ENCODE results near the gene SIGLEC12.

Gene SIGLEC12

DNA sequence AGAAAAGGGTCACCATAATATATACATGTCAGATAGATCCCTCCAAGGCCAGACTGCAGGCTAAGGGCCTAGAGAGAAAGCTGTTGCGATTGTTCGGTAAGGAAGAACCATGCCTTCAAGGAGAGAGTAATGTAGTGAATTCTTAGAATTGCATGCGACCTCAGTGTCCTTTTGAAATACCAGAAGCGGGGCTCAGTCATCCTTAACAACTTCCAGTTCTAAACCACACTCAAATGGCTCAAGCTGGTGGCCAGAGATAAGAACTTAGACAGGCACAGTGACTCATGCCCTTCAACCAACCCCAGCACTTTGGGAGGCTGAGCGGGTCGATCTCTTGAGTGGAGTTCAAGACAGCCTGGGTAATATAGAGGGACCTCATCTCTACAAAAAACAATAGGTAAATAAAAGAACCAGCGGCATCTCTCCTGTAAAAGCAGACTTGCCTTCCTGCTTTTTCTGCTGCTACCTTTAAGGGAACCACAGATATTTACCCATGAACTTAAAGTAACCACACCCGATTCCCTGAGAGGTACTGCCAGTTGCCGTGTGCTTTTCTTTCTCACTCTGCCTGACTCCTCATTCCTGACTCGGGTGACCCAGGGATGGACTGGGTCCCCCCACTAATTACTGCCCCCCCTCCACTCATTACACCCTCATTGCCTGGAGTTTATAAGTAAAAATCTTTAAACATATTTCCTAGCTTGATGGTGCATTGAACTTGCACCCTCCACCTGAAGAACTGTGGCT is 45.2 kb upstream of the SIGLEC12 start:
- no peak for DNase-seq (ENCODE audit: low read depth)
- no peak overlapping the region for H3K4me3 ChIP-seq (ENCODE audit: control insufficient read depth, low read depth, low read length)
- TF ChIP-seq, protein P1, sequence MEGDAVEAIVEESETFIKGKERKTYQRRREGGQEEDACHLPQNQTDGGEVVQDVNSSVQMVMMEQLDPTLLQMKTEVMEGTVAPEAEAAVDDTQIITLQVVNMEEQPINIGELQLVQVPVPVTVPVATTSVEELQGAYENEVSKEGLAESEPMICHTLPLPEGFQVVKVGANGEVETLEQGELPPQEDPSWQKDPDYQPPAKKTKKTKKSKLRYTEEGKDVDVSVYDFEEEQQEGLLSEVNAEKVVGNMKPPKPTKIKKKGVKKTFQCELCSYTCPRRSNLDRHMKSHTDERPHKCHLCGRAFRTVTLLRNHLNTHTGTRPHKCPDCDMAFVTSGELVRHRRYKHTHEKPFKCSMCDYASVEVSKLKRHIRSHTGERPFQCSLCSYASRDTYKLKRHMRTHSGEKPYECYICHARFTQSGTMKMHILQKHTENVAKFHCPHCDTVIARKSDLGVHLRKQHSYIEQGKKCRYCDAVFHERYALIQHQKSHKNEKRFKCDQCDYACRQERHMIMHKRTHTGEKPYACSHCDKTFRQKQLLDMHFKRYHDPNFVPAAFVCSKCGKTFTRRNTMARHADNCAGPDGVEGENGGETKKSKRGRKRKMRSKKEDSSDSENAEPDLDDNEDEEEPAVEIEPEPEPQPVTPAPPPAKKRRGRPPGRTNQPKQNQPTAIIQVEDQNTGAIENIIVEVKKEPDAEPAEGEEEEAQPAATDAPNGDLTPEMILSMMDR (conservative IDR thresholded peaks at IDR 0.05; ENCODE audit: control insufficient read depth, insufficient read depth, low read depth, low read length), result no peak

DNA sequence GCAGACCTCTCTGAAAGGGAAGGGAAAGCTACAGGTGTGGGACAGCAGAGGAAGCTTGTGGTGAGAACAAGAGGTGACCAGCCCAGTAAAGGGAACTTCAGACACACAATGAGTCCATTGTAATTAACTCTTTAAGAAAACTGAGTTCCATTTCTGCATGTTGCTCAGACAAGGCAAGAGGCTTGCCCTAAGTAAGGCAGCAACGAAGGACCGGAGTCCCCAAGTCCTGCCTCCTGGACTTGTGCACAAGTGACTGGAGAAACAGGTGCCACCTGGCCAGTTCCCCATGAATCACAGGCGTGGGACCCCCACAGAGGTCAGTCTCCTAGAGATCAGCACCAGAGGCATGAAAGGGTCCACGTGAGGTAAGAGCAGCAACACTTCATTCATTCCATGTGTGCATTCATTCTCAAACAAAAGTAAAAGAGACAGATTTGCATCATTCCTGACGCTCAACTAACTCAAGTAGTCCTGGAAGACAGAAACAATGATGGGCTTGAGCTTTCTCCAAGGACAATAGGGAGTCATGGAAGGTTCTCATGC is 44.6 kb upstream of the SIGLEC12 start:
- TF ChIP-seq, protein P1 (conservative IDR thresholded peaks at IDR 0.05; ENCODE audit: control insufficient read depth, insufficient read depth, low read depth, low read length), result no peak
- no peak overlapping the region for H3K4me3 ChIP-seq (ENCODE audit: control insufficient read depth, low read depth, low read length)
- DNase-seq (ENCODE audit: low read depth), result no peak

DNA sequence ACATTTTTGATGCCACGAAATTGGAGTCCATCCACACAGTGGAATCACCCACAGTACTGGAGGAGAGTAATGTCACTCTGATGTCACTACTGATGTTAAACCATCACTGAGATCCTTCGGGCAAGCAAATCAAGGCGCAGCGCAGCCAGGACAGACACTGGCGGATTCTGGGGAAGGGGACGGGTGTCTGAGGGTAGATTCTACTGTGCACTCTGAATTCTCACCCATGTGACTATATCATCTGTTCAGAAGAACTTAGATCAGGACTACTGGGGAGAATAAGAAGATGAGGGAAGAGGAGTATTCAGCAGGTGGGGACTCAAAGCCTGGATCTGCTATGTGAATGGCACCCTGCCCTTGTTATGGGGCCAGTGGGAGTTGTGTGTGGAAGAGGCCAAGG is 42.4 kb upstream of the SIGLEC12 start:
- no peak overlapping the region for H3K4me3 ChIP-seq (ENCODE audit: control insufficient read depth, low read depth, low read length)
- no peak for DNase-seq (ENCODE audit: low read depth)
- TF ChIP-seq, protein P1 (conservative IDR thresholded peaks at IDR 0.05; ENCODE audit: control insufficient read depth, insufficient read depth, low read depth, low read length), result no peak

DNA sequence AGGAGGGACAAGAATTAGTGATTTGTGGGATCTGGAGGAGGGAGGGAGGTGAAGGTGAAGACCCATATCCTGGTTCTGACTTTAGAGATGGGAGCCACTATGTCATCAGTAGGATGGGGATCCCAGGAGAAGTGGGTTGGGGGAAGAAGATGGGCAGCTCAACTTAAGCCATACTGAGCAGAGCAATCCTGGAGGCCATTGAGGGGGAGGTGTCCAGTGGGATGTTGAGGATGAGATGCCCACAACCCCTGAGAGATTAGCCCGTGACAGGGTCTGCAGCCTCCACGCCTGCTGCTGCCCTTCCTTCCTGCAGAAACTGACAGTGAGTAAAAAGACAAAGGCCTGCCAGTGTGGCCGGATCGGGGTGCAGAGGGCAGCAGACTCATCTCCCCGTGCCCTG is 41.1 kb upstream of the SIGLEC12 start:
- no peak for DNase-seq (ENCODE audit: low read depth)
- TF ChIP-seq, protein P1 (conservative IDR thresholded peaks at IDR 0.05; ENCODE audit: control insufficient read depth, insufficient read depth, low read depth, low read length), result no peak
- no peak overlapping the region for H3K4me3 ChIP-seq (ENCODE audit: control insufficient read depth, low read depth, low read length)

DNA sequence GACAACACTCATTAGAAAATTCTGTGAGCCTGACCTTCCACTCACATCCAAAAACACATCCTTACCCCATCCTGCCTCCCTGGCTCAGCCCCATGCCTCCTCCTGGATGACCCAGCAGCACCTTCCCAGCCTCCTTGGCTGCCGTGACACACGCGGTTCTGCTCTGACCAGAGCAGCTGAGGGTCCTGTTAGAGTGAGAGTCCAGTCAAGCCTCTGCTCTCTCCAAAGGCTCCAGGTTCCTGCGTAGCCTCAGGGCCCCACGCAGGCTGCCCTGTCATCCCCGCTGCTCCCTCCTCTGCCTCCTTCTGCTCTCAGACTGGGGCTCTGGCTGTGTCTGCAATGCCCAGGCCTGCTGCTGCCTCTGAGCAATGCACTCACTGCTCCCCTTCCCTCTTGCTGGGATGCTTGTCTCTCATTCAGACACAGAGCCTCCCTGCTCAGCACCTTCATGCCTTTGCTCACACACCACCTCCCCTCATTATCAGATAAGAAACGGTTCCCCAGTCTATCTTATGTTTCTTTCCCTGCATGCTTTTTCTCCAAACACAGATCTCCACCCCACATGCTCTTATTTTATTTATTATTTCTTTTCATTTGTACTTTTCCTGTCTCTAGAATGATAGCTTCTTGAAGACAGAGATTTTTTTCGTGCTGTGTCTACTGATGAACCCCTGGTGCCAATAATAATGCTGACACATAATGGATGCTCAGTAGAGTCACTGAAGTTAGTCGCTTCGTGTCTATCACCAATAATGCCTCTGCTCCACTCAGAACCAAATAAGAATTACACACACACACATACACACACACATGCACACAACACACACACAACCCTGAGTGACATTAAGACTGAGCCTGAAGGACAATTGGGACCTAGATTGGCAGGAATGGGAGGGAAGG is 40.1 kb upstream of the SIGLEC12 start:
- no peak for DNase-seq (ENCODE audit: low read depth)
- TF ChIP-seq, protein P1 (conservative IDR thresholded peaks at IDR 0.05; ENCODE audit: control insufficient read depth, insufficient read depth, low read depth, low read length), result no peak
- H3K4me3 ChIP-seq (ENCODE audit: control insufficient read depth, low read depth, low read length), result no peak overlapping the region

DNA sequence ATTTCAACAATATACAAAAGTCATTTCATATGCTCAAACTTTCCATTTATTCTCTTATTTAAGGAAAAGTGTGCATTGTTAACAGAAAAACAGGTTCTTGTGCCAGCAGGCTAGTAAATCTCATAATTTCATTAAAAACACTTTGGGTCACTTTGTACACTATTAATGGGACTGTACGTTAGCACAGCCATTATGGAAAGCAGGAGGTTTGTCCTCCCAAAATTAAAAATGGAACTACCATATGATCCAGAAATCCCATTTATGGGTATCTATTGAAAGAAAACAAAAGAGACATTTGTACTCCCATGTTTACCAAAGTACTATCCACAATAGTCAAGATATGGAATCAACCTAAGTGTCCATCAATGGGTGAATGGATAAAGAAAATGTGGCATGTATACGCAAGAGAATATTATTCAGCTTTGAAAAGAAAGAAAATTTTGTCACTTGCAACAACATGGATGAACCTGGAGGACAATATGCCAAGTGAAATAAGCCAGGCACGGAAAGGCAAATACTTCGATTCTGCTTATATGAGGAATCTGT is 38.3 kb upstream of the SIGLEC12 start:
- no peak overlapping the region for H3K4me3 ChIP-seq (ENCODE audit: control insufficient read depth, low read depth, low read length)
- no peak for DNase-seq (ENCODE audit: low read depth)
- TF ChIP-seq, protein P1 (conservative IDR thresholded peaks at IDR 0.05; ENCODE audit: control insufficient read depth, insufficient read depth, low read depth, low read length), result no peak
